Measurements from ENCODE around the gene LHFPL2.

DNA sequence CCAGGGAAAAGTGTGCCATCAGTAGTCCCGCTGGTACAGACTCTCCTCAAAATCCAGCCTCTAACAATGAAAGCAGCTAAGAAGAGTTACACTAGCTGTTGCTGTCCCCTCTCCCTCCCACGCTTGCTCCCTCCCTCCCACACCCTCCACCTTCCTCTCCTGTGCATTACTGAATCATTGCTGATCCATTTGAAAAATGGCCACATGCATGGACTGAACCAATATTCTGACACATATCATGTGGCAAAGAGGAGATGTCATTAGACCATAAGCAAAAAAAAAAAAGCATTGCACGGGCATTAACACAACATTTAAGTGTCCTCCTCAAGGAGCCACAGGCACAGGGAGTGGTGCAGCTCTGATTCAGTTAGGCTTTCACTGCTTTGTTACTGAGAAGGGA, 37.9 kb downstream of the LHFPL2 start:
- TF ChIP-seq, protein P1, sequence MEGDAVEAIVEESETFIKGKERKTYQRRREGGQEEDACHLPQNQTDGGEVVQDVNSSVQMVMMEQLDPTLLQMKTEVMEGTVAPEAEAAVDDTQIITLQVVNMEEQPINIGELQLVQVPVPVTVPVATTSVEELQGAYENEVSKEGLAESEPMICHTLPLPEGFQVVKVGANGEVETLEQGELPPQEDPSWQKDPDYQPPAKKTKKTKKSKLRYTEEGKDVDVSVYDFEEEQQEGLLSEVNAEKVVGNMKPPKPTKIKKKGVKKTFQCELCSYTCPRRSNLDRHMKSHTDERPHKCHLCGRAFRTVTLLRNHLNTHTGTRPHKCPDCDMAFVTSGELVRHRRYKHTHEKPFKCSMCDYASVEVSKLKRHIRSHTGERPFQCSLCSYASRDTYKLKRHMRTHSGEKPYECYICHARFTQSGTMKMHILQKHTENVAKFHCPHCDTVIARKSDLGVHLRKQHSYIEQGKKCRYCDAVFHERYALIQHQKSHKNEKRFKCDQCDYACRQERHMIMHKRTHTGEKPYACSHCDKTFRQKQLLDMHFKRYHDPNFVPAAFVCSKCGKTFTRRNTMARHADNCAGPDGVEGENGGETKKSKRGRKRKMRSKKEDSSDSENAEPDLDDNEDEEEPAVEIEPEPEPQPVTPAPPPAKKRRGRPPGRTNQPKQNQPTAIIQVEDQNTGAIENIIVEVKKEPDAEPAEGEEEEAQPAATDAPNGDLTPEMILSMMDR (IDR thresholded peaks at IDR 0.05): no peak
- TF ChIP-seq POLR2A (IDR thresholded peaks at IDR 0.05): no peak

Measured in prostate gland (tissue), 2 donors.